Middle frontal gyrus (tissue), 1 donor: ENCODE data around the gene HOXA4.

Source experiments
- DNase-seq: peaks from one replicate; pipeline ENCODE4 v3.0.0-alpha.2; 2015; ENCODE audit warnings: low spot score; ENCODE audit errors: extremely low spot score

Gene HOXA4

GRCh38 chr7:27169658-27170425 lies 39.3 kb upstream of the HOXA4 start:
- no peak for DNase-seq

DNA sequence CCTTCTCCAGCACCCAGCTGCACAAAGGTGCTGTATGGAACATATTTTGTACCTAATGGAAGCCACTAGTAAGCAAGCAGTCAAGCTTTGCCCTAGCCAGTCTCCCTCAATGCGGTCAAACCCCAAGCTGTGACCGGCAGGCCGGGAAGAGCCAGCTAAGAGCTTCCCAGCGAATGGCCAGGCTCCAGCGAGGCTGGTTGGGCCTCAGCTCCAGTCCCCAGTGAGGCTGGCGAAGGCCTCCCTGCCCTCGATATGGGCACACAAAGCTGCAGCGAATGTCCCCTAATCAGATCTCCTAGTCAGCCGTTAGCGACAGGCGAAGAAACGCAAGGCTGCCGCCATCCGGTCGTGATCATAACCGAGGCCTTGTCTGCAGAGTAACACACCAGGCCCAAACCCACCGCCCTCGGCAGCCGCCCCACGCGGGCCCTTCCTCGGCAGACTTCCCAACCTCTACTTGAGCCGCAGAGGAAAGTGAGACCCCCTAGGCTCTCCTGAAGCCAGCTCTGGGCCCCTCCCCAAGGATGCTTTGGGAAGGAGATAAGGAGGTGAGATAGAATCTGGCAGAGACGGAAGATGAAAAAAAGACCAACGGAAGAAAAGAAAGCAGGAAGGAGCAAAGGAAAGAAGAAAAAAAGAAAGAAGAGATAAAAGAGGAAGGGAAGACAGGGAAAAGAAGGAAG lies 37.8 kb upstream of the HOXA4 start:
- no peak for DNase-seq

DNA sequence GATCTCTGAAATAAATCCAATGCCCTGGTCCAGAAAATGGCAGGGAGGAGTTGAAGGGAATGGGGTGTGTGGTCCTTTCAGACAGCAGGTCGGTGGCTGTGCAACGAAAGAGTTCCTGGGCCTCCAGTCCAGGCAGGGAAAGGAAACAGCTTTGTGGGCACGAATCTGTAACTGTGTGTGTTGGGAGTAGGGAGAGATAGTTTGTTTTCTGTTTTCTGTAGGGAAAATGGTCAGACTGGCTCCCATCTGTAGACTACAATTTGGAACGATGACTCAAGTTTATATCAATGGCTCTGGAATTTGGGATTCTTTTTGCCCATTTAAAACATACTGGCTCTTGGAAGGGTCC lies 37.3 kb upstream of the HOXA4 start:
- no peak for DNase-seq

DNA sequence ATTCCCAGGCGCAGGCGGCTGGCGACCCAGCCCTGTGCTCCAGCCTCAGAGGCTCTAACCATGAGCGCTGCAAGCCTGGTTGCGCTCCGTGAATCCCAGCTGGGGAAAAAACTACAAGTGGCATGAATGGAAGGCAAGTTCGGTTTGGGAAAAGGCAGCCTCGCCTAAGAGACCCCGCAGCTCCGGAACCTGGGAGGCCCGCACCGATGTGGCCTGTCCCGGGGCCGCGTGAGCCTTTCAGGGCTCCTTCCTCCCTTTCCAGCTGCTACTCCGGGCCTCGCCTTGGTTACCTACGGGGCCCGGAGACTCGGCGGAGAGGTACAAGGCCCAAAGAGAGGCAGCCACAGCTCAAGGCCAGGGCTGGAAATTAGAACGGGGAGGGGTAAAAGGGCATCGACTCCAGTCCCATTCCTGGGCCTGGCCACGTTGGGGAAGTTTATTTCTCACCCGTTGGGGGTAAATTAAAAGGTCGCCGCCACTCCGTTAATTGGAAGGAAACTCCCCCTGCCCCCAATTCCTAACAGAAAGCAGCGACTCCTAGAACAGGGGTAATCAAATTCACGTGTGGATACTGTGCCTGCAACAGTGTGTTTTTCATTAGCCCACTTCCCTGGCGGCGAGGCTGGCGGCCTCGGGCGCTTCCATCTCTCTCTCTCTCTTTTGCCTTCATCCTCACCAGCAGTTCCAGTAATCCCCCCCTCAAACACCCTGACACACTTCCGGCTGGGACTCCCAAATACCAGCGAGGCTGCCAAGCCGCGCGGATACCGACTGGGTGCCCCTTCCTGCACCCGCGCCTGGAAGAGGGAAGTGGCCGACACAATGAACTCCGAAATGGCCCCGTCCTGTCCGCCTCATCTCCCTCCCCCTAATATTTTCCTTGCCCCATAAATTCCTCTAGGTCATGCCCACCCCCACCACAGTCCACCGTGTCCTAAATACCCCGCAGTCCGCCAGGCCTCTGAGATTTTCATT lies 36.3 kb upstream of the HOXA4 start:
- DNase-seq: no peak

DNA sequence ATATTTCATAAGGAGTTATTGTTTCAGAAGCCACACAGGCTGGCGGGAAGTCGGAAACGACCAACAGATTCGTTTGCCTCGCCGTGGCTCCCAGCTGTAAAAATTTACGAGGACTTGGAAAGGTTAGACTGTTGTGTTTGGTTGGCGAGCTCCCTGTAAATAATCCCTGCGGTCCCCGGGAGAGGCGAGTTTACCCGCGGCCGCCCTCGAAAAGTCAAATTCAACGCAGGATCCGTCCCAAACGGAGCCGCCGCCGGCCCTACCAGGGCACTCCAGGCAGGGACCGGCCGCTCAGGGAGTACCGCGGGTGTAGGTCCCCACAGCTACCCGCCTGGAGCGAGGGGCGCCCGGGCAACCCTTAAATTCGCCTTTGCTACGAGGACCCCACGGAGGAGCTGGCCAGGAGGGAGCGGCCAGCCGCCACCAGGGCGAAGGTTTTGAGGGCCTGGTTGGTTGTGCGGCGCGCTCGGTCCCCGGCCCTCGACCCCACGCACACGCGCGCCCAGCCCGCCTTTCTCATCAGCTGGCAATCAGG lies 35.5 kb upstream of the HOXA4 start:
- no peak for DNase-seq

DNA sequence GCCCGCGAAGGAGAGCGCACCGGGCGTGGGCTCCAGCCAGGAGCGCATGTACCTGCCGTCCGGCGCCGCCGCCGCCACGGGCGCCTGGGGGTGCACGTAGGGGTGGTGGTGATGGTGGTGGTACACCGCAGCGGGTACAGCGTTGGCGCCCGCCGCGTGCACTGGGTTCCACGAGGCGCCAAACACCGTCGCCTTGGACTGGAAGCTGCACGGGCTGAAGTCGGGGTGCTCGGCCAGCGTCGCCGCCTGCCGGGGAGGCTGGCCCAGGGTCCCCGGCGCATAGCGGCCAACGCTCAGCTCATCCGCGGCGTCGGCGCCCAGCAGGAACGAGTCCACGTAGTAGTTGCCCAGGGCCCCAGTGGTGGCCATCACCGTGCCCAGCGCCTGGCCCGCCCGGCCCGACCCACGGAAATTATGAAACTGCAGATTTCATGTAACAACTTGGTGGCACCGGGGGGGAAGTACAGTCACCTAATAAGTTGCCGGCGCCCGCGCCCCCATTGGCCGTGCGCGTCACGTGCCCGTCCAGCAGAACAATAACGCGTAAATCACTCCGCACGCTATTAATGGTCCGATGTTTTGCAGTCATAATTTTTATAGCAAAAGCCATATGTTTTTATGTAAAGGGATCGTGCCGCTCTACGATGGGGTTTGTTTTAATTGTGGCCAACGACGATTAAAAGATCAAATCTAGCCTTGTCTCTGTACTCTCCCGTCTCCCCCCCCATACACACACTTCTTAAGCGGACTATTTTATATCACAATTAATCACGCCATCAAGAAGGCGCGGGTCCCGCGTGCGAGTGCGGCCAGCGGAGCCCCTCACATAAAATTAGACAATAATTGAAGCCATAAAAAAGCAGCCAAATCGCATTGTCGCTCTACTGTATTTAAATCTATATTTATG lies 34.8 kb upstream of the HOXA4 start, which contains the start of gene HOXA9:
TSS of gene HOXA9 (minus strand) at position 449 of the 907 bp plus-strand sequence. CDS start at position 369, 80 bp downstream.
- DNase-seq: no peak

DNA sequence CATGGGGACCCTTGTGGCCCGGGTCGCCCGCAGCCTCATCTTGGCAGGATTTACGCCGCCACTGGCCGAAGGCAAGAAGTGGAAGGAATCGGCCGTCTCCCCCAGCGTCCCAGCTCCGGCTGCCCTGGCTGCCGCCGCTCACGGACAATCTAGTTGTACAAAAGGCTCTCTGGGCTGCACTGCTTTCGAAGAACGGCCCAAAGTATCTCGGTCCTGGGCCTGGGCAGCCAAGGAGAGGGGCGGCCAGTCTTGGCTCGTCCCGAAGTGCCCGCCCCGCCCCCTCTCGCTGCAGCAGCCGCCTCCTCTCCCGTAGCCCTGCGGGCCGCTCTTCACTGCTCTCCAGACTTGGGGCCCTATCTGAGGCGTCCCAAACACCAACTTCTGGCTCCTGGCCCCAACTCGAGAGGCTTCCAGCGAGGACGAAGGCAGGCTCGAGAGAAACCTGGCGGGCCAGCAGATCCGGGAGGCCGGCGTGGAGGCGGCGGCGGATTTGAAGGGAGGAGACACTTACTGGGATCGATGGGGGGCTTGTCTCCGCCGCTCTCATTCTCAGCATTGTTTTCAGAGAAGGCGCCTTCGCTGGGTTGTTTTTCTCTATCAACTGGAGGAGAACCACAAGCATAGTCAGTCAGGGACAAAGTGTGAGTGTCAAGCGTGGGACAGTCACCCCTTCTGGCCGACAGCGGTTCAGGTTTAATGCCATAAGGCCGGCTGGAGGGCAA lies 34.0 kb upstream of the HOXA4 start:
- DNase-seq: no peak

DNA sequence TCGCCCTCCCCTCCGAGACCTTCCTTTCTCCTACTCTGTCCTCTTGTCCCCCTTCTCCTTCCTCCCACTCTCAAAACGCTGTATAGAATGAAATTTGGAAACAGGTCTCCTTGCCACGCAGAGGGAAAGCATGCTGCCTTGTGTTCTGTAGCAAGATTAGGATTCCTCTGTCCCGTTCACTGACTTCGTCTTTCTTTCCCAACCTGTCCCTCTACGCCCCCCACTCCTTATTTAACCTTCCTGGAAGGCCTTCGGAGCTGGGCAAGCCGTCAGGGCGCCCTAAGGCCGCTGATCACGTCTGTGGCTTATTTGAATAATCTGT lies 33.4 kb upstream of the HOXA4 start:
- DNase-seq: no peak

DNA sequence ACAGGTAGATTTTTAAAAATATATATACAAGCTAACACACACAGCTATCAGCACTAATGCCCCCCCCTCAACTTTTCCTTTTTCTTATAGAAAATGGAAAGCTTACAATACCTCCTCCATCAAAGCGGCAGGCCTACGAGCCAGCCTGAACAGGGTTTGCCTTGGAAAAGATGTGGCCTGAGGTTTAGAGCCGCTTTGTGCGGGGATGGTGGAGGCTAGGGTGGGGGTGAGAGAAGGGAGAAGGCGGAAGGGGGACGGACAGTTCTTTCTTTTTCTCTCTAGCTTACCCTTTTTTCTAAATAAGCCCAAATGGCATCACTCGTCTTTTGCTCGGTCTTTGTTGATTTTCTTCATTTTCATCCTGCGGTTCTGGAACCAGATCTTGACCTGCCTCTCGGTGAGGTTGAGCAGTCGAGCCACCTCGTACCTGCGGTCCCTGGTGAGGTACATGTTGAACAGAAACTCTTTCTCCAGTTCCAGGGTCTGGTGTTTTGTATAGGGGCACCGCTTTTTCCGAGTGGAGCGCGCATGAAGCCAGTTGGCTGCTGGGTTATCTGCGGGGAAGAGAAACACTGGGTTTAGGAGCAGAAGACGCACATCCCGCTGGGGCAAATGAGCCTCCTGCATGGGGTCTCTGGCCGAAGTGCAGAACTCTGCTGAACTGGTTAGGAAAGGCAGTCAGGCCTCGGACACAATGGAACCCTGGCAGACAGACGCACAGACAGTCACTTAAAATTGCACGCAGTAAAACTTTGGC lies 32.9 kb upstream of the HOXA4 start:
- no peak for DNase-seq

GRCh38 chr7:27162561-27163287 lies 32.2 kb upstream of the HOXA4 start:
- DNase-seq: no peak

DNA sequence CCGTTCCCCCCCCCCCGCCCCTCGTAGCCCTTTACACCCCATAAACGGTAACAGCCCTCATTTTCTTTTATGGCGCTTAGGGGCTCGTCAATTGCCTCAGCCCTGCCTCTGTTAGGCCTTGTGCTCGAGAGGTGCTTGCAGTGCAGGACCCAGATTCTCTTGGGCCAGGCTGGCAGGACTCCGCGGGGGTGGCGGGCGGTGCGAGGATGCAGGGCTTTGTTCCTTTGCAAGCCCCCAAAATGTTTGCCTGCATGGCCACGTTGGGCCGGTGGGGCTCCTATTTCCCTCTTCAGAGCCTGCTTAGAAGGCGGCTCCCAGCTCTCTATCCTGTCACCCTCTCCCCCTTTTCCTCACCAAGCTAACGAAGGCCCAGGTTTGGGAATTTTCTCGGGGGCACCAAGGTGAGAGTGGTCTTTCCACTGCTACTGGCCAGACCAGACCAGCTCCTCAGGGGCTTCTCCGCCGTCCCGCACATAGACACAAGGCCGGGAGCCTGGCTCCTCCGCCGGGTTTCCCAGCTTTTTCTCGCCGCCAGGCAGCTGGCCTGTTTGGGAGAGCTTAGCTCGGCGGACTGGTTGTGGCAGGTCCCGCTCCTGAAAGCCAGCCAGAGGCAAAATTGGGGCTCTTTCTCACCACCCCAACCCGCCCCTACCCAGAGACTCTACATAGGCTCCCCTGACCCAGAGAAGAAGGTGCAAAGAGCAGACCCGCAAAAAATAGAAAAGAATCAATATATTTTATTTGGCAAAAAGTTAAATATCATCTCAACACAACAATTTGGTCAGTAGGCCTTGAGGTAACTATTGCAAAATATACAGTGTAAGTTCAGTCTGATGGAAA lies 31.4 kb upstream of the HOXA4 start:
- DNase-seq: no peak

GRCh38 chr7:27161214-27161720 lies 30.7 kb upstream of the HOXA4 start:
- DNase-seq: no peak

DNA sequence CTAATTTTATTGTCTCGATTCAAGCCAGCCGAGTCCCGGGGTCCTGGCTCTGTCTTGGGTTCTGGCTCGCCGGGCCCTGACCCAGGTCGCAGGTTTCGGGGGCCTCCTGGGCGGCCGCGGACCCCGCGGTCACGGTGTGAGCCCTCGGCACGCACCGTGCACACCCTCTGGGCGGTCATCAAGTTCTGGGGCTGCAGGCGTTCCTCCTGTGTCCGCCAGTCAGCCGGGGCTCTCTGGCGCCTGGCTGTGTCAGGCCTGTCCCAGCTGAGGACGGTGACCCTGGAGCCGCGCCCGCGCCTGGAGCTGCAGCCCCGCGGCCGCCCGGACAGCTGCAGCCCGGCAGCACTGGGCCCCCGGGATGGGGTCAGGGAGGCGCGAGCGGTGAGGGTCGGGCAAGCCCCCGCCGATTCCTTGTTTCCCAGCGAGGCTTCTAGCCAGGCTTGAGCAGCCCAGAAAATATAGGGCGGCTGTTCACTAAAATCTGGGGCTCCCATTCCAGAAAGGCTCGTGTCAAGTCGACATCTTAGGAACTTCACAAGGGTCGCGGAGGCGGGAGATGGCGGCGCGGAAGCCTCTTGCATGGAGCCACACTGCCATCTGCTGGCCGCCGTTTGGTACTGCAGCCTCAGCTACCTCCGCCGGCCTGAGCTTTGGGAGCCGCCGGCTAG lies 30.1 kb upstream of the HOXA4 start:
- peak; percentile 26 for DNase-seq

- DNase-seq: no peak
Measured at GRCh38 chr7:27160145-27160545, 29.6 kb upstream of the HOXA4 start.

DNA sequence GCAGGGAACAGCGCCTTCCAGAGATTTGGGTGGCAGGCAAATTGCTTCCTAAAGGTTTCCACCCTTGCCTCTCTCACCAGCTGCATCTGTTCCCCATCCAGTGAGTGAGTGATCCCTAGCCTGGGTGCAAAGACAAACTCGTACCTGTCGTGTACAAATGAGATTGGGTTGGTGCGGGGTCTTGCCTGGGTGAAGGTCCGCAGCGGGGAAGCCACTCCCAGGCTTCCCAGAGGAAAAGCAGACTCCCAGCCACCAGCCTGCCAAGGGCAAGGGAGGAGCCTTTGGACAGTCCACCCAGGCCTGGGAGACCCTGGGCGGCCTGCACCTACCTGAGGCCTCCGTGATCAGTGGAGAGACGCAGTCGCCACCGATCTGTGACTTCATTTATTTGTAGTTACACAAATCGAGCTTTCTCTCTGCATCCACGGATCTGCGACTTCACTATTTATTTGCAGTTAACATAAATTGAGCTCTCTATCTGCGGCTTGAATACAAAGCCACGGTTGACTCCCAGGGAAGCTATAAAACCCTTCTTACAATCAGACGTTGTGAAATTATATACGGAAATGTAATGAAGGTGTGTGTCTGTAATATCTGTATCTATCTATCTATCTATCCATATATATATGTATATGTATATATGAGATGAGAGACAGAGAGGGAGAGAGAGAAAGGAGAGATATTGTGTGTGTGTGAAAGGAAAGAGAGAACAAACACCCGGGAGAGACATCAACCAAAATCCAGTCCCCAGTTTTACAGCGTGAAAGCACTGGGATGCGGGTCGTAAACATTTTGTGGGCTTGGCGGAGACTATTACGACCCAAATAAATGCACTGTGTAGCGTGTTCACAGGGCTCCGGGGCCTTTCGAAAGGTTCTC lies 28.9 kb upstream of the HOXA4 start:
- DNase-seq: no peak
